Measurements from ENCODE around the gene GPR37L1. TPM values are rescaled to one million over a fixed set of nuclear protein-coding genes. Genes with fewer than 3 reads are reported as not detected.

GPR37L1 gene
- total RNA-seq, 1 donor from 2014 or later: 0.09 TPM

- TF ChIP-seq CTCF (IDR thresholded peaks at IDR 0.05; ENCODE audit: unreplicated experiment): no peak
- Mint-ChIP-seq H3K9me3 (no peaks in the 10 kb centered on the region), H3K36me3 (no peaks in the 10 kb centered on the region), H3K4me1 (peaks cover 5% of the 10 kb centered on the region), H3K4me3 (no peak overlapping the region), H3K27me3 (ENCODE audit: low read depth) (peaks cover 9% of the 10 kb centered on the region), H3K27ac (no peak overlapping the region)
- DNase-seq (ENCODE audit: low spot score in 2 of 2, unreplicated experiment in 2 of 2): no peak
These were observed 58.9 kb downstream of the GPR37L1 start for GRCh38 chr1:202181586-202181985.

GRCh38 chr1:202182040-202182877, 59.5 kb downstream of the GPR37L1 start:
- Mint-ChIP-seq H3K9me3 (no peaks in the 10 kb centered on the region), H3K27ac (no peak overlapping the region), H3K36me3 (no peaks in the 10 kb centered on the region), H3K4me3 (no peak overlapping the region), H3K27me3 (ENCODE audit: low read depth) (peaks cover 11% of the 10 kb centered on the region), H3K4me1 (peaks cover 5% of the 10 kb centered on the region)
- TF ChIP-seq CTCF (IDR thresholded peaks at IDR 0.05; ENCODE audit: unreplicated experiment): no peak
- no peak for DNase-seq (ENCODE audit: low spot score in 2 of 2, unreplicated experiment in 2 of 2)

Other genes with a start within 250 kb of the GPR37L1 start
- 8.3 to 11.5 TPM (median 9.8 TPM) in 3 replicates for gene SHISA4, start 234.0 kb upstream of the GPR37L1 start, total RNA-seq
- 4.8 to 5.6 TPM (median 5.4 TPM) in 3 replicates for gene LMOD1, start 176.4 kb upstream of the GPR37L1 start, total RNA-seq
- gene TIMM17A, start 167.4 kb upstream of the GPR37L1 start, total RNA-seq: 42.6 to 46.5 TPM (median 46.3 TPM) in 3 replicates
- 76.6 to 84.3 TPM (median 79.3 TPM) in 3 replicates for gene RNPEP, start 140.3 kb upstream of the GPR37L1 start, total RNA-seq
- gene ELF3, start 112.3 kb upstream of the GPR37L1 start, total RNA-seq: 111 to 112 TPM (median 112 TPM) in 3 replicates
- 73.9 to 79.6 TPM (median 74.4 TPM) in 3 replicates for gene ARL8A, start 21.8 kb downstream of the GPR37L1 start, total RNA-seq
- gene PTPN7, start 37.7 kb downstream of the GPR37L1 start, total RNA-seq: 0.31 to 0.49 TPM (median 0.32 TPM) in 3 replicates
- 3.1 to 4.7 TPM (median 3.1 TPM) in 3 replicates for gene LGR6, start 70.9 kb downstream of the GPR37L1 start, total RNA-seq
- gene UBE2T, start 219.0 kb downstream of the GPR37L1 start, total RNA-seq: 18.6 to 21.0 TPM (median 19.4 TPM) in 3 replicates
- gene PPP1R12B, start 225.8 kb downstream of the GPR37L1 start, total RNA-seq: 52.9 to 61.6 TPM (median 53.2 TPM) in 3 replicates